Measurements from ENCODE around the gene FAM81A. TPM values are rescaled to one million over a fixed set of nuclear protein-coding genes. Genes with fewer than 3 reads are reported as not detected.

Gene FAM81A
- total and polyA plus RNA-seq, 12 donors, result 1.3 to 10.1 (median 3.6) TPM

DNA sequence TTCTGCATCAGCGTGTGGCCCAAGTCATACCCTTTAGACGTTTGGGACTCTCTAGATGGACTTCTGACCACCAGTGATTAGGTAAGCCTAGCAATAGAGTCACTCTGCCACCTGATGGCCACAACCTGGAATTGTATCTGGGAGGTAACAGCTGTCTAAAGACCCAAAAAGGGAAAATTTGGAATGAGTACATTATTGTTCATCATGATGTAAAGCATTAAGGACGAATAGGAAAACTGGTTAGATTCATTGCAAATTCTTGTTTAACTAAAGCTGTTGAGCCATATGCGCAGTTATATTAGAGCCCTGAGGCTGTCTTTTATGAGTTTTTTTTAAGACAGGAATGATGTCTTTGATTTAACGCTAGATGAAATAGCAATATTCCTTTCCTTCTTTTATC, 63.6 kb downstream of the FAM81A start:
- no peak overlapping the region for H3K27ac ChIP-seq
- no peak overlapping the region for H3K4me3 ChIP-seq
- peaks cover 0 to 4% (median 0%) of the 10 kb centered on the region in 7 donors for H3K27me3 ChIP-seq
- intact Hi-C loops (cut with DNase I), result loop anchor here in 1 of 10 donors (1.0 kb wide), 1 partner anchor 521 kb away; no protein-coding TSS in a partner anchor
- no peak for DNase-seq
- H3K36me3 ChIP-seq, result no peaks in the 10 kb centered on the region
- no peak for ATAC-seq
- H3K9me3 ChIP-seq, result no peaks in the 10 kb centered on the region
- WGBS, 2 donors, result 52 to 61% methylated on average over 5 of the region's 5 CpGs
- TF ChIP-seq CTCF (IDR thresholded peaks at IDR 0.05), result peak; percentile 4 to 66 (median 59)
- H3K4me1 ChIP-seq, result no peaks in the 10 kb centered on the region

DNA sequence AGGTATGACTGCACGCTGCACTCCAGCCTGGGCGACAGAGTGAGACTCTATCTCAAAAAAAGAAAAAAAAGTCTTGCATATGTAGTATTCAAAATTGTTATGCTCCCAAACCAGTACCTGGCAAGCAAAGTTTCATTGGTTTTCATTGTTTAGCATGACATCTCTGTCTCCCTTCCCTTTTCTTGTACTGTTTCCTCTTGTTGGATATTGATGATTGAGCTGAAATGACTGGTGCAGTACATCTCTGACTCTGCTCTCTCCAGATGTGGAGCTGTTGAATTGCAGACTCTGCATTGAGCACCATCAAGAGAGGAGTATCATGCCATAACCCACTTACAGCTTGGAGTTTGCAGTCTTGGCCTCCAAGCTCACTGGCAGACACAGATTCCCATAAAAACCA, 77.2 kb downstream of the FAM81A start:
- Histone ChIP-seq H3K9me3 (no peaks in the 10 kb centered on the region), H3K4me1 (peaks cover 0 to 16% (median 0%) of the 10 kb centered on the region in 9 donors), H3K27me3 (no peaks in the 10 kb centered on the region), H3K36me3 (no peaks in the 10 kb centered on the region), H3K27ac (no peak overlapping the region), H3K4me3 (no peak overlapping the region)
- TF ChIP-seq CTCF (IDR thresholded peaks at IDR 0.05), result no peak
- ATAC-seq, result no peak
- no peak for DNase-seq
- 97 to 98% methylated on average over 2 of the region's 2 CpGs for WGBS, 2 donors
- intact Hi-C loops (cut with DNase I), result no loop called here

- ATAC-seq, result no peak
- Histone ChIP-seq H3K9me3 (no peaks in the 10 kb centered on the region), H3K4me3 (no peak overlapping the region), H3K27me3 (no peaks in the 10 kb centered on the region), H3K27ac (peak overlapping the region in 1 of 10 donors; percentile 44), H3K36me3 (no peaks in the 10 kb centered on the region), H3K4me1 (peaks cover 0 to 21% (median 0%) of the 10 kb centered on the region in 9 donors)
- intact Hi-C loops (cut with DNase I), result no loop called here
- 86 to 88% methylated on average over 9 of the region's 9 CpGs for WGBS, 2 donors
- DNase-seq, result no peak
- TF ChIP-seq CTCF (IDR thresholded peaks at IDR 0.05), result no peak
These were observed 78.9 kb downstream of the FAM81A start for GRCh38 chr15:59516655-59517461.

- 54 to 63% methylated on average over 3 of the region's 3 CpGs for whole genome bisulfite sequencing, 2 donors
- Histone ChIP-seq H3K4me1 (peaks cover 0 to 44% (median 0%) of the 10 kb centered on the region in 9 donors), H3K4me3 (no peak overlapping the region), H3K27ac (no peak overlapping the region), H3K9me3 (no peaks in the 10 kb centered on the region), H3K36me3 (no peaks in the 10 kb centered on the region), H3K27me3 (no peaks in the 10 kb centered on the region)
- intact Hi-C loops (cut with DNase I), result no loop called here
- TF ChIP-seq CTCF (IDR thresholded peaks at IDR 0.05), result no peak
- ATAC-seq, result no peak
- no peak for DNase-seq
These were observed 81.3 kb downstream of the FAM81A start for GRCh38 chr15:59519329-59519728.
